ENCODE measurements around the gene IQCK.
"Not testable (repeated sequence)": the region's sequence is repeated elsewhere in the genome, so short reads cannot be mapped to it uniquely, and the experiment has no call there.

IQCK gene

DNA sequence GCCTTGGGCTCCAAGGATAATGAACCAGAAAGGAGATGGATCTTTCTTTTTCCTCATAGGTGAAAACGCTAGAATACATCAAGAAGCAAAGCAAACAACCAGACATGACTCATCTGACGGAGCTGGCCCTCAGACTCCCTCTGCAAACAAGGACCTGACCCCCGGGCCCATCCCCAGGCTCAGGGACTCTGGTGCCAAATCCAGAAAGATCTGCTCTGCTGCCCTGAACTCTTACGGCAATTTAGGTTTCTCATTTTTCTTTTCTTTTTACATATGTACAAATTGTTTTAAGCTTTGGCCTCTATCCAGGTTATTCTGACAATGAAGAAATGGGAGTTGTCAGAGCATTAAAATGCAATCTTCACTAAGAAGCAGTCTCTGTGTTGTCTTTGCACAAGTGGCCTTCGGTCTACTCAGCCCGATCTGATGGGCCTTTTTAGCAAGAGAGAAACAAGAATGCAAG, 17.7 kb upstream of the IQCK start:
- no peak for DNase-seq

DNA sequence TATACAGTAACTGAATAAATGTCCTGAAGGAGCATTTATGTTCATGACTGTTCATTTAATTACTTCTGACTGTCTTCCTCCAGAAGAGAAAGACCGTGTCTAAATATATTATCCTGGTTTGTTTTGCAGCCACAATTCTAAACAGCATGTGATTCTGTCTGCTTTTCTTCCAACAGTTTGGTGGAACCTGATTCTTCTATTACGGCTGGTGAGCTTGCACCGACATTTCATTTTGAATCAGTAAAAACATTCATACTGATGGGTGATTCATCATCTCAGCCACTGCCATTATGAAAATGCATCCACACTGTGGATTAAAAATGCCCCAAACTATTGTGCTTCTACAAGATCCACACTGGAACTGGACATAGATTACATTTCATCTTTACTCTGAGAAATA, 17.0 kb upstream of the IQCK start:
- no peak for DNase-seq

DNA sequence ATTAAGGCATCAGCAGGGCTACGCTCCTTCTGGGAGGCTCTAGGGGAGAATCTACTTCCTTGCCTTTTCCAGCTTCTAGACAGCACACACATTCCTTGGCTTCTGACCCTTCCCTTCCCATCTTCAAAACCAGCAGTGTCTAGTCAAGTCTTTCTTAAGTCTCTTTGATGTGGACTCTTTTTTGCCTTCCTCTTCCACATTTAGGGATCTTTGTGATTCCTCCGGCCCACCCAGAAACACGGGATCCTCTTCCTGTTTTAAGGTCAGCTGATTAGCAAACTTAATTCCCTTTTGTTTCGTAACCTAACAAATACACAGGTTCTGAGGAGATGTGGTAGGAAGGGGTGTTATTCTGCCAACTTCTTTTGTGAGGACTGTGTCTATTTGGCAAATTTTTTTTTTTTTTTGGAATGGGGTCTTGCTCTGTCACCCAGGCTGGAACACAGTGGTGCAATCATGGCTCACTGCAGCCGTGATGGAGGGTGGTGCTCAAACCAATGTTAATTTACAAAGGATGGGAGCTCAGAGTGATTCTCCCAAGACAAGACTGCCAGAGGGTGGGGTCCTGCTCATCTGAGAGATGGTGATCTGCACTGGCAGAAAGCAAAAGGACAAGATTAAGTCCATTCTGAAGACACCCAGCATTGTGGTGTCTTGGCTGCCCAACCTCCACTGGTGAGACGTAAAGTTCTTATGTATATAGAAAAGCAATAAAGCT, 14.7 kb upstream of the IQCK start:
- no peak for DNase-seq

DNA sequence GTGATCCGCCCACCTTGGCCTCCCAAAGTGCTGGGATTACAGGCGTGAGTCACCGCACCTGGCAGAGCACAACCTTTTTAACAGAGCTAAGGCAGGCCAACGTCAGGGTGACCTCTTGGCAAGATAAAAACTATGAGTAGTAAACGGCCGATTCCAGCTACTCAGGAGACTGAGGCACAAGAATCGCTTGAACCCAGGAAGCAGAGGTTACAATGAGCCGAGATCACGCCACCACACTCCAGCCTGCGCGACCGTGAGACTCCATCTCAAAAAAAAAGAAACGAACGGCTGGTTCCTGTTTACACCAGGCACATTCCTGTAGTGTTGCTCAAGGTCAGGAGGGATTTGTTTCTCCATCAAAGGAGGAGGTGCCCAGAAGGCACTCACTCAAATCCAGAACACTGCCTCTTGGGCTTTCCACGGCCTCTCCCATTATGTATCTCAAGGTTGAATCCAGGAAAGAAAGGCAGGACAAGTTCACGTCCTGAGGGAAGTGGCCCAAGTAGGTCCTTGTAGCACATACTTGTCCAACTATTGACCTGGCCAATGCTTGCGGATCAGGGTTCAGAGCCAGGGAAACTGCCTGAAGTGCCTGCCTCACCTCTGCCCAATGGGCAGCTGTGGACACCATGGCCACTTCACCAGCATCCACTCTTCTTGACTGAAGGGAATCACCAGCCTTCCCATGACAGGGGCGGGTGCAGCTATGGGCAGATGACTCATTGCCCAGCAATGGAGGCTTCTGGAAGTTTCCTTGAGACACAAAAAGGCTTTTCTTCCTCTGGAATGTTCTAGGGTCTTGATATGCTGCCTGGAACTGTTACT, 13.5 kb upstream of the IQCK start:
- DNase-seq: no peak

DNA sequence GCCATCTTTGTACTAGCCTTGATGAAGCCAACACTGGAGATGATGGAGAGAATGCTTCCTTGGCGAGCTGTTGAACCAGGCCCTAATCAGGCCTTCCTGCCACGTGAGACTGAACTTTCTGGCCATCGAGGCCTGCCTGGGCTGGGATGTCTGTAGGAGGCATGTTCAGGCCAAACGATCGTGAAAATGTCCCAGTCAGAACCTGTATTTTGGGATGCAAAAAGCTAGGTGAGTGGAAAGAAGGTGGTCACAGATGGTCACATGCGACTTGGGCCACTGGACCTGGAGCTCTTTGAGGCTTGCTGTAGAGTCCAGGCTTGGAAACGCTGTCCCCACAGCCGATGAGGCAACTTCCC, 12.9 kb upstream of the IQCK start:
- DNase-seq: no peak

DNA sequence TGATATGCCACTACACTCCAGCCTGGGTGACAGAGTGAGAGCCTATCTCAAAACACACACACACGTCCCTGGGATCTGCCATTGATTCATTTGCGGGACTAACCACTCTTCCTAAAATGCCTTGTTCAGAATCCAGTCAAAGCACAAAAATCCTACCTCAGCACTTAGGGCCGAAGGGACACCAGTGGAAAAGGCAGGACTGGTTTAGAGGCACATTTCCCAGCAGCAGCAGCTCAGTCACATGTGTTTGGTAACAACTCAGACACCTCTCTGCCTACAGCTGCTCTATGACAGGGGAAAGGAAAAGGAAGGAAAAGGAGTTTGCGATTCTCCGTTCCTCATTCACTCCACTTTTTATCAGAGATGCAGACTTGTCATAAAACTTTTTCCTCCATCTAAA, 12.2 kb upstream of the IQCK start:
- no peak for DNase-seq

DNA sequence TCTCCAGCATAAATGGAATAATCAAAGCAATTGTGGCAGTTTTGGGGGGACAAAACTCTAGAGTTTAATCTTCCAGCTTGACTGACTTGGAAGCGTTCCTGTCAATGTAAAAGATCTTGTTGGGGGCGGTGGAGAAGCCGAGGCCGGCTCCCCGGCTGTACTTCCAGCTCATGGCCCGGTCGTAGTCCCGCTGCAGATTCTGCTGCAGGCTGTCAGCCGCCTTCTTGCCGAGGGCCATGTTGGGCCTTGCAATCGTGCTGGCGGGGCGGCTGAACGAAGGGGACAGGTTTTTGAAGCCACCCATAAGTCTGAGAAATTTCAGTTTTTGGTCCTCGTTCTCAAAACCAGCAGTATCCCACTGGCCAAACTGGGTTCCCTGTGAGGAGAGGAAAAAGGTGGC, 11.2 kb upstream of the IQCK start:
- no peak for DNase-seq

DNA sequence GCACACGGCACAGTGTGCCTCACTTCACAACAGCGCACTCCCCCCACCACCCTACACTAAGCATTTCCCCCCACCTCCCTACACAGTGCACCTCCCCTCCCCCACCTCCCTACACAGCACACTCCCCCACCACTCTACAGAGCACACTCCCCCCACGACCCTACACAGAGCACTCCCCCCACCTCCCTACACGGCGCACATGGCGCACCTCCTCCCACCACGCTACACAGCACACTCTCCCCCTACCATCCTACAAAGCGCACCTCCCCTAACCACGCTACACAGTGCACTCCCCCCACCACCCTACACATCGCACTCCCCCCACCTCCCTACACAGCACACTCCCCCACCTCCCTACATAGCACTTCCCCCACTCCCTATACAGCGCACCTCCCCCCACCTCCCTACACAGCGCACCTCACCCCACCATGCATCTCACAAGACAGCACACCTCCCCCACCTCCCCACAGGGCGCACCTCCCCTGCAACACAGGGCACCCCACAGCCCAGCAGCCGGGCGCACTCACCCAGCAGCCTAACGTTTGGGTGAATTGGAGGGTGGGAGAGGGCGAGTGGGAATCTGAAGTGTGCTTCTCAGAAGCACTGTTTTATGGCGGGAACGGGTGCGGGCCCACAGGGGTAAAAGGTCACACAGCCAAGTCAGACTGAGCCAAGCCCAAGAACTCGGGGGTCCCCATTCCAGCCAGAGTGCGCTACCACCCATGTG, 10.3 kb upstream of the IQCK start:
- no peak for DNase-seq

DNA sequence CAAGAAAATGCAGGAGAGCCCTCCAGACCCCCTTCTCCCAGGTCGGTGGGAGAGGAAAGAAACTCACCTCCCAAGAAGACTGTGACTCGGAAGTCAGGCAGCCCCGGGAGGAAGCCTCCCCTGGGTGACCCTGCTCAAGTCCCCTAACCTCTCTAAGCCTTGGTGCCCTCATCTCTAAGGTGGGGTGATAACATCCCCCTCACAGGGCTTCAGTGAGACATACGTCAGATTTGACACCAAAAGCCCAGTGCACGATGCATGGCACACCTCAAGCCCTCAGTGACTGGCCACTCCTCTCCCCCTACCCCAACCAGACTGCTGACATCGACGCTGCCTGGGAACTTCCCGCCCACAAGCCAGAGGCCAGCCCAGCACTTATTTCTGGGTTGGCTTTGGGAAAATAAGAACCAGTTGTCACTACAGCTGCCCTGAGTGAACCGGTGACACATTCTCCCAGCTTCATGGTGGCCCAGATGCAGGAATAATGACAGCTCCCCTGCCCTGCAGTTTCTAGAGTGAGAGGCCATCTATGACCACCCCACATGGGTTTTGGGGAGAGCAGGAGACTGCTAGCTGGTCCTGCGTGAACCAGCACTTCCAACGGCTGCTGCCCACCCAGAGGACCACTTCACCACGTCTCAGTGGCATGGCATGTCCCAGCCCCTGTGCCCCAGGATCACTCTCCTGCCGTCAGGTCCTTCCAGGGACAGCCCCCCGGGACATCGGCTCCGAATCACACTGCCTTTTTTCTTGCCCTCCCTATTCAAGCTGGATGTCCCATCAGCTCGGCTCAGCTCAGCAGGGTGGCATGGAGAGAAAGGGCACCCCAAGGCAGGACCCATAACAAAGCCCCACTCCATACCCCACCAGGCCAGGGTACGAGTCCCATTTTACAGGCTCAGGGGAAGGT, 9.5 kb upstream of the IQCK start:
- no peak for DNase-seq

DNA sequence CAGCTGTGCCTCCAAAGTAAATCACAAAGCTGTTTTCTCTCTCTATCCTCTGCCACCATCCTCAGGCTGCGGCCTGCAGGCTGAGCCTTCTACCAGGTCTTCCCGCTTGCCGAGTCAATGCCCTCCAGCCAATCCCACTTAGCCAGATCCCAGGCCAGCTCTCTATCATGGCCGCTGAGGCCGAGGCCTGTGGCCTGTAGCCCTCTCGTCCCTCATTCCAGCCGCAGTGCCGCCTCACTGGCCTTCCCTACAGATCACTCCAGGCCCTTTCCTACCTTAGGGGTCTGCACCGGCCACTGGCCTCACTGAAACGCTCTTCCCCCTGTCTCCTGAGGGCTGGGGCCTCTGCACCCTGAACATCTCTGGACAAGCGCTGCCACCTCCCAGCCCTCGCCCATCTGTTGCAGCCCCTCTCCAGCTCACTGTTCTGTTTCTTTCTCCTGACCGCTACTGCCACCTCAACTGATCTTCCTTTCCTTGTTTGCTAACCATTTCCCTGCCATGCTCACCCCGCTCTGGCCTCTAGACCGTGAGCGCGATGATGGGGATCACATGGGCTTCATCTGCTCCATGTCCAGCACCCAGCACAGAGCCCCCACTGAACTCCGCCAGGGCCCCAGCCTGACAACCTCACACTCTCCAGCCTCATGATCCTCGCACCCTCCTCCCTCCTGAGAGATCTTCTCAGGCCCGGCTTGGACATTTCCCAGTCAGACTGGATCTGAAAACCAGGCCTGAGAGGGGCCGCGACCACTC, 8.5 kb upstream of the IQCK start:
- DNase-seq: no peak

DNA sequence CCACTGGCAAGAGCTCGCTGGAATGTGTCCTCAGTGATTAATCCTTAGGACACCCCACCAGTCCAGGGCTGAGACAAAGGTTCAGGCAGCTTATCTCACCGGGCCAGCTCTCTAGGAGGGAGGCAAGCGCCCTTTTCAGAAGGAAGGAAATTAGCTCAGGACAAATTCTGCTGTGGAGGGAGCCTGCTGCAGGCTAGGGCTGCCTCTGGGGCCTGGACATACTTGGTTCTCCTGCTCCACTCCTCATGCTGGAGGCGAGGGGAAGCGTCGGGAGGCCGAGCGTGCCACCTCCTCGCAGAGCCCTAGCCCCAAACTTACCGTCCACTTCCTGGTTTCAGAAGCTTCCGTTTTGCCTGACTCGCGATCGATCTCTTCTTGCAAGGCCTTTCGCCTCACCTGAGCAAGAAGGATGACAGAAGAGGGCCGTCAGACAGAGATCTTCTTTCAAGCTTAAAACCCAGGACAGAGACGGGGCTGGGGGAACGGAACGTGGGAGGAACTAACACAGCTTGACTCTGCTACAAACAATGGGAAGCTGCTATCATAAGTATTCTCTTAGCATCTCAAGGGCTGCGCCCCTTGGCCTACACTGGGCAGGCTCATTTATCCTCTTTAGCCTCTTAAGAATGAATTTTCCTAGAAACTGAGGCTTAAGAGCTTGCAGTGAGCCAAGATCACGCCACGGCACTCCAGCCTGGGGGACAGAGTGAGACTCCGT, 7.7 kb upstream of the IQCK start:
- DNase-seq: no peak

DNA sequence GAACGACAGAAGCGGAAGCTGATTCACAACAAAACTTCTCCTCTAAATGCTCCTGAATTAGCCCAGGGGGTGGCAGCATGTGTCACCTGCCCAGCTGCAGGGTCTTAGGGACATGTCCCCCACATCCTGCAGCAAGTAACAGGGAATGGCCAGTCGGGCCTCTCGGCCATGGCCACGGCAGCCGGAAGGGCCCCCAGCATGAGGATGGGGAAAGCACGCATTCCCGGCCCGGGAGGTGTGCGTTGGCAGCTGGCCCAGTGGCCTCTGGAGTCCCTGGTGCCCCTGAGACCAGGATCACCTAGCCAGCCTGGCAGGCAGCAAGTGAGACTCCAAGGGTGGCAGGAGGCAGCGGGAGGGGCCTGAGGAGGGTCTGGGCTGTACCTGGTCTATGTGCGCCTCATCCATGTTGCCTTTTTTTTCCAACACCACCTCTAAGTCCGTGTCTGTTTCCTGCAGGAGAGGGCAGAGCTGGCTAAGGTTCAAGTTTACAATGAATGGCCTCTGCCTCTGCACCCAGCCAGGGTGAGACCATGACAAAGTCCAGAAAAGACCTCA, 7.0 kb upstream of the IQCK start:
- no peak for DNase-seq

DNA sequence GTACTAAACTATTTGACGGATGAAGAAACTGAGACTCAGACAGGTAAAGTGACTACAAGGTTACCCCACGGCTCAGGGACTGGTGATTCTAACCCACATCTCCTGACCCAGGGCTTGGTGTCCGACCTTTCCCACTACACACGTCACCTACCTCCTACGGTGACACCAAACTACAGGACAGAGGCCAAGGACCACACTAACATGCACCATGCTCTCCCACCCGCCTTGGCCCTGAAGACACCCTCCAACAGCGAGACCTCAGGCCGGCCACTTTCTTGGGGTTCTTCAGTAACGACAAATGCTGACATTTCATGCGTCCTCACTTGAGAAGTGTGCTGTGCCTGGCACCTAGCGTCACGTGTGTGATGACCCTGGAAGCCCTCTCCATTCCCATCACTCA, 6.4 kb upstream of the IQCK start:
- no peak for DNase-seq

DNA sequence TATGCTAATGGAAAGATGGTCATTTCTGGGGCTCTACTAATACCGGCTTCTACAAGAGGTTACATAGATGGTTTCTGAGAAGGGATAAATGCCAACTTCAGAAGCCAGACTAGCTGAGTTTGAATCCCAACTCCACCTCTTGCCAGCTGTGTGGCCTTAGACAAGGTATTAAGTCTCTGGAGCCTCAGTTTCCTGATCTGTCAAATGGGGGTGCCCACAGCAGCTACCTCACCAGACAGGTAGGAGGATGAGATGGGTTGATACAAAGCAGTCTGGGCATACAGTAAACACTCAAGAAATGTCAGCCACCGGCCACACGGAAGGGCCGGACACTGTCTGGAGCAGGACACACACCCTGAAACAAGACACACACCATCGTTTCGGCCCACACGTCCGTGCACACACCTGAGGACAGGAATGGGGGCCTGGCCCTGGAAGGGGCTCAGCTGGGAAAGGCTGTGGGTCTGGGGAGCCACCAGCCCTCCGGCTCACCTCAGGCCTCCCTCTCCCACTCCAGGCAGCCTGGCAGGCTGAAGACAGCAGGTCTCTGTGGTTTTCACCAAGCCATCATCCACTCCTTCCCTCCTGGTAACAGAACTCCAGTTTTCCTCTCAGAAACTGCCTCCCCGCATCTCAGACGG, 5.5 kb upstream of the IQCK start:
- no peak for DNase-seq

DNA sequence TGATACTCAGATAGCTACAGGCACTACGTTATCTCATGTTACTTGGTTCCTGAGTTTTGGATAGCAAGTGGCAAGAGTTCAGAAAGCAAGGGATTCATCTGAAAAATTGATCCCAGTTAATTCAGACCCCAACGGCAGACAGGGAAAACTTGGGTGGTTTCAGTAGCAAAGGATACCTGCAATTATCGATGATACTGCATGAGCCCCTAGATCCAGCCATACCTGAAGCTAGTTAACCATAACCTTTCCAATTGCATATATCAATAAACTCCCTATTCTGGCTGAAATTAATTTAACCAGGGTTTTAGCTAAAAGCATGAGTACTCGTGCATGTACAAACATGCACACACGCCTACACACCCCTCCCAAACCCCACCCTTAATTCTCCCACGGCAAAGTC, 4.4 kb upstream of the IQCK start:
- no peak for DNase-seq

DNA sequence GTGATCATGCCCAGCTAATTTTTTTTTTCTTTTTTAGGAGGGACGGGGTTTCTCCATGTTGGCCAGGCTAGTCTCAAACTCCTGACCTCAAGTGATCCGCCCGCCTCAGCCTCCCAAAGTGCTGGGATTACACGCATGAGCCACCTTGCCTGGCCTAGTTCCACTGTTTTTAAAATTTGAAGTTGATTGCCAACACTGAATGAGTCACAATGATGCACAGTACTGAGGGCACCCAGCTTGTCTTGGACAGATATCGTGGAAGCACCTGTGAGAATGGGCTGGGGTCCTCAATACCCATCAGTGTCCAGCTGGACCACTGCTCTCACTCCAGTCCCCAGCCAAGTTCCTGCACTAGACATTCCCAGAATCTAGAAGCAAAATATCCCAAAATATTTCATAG, 2.5 kb upstream of the IQCK start:
- DNase-seq: no peak

DNA sequence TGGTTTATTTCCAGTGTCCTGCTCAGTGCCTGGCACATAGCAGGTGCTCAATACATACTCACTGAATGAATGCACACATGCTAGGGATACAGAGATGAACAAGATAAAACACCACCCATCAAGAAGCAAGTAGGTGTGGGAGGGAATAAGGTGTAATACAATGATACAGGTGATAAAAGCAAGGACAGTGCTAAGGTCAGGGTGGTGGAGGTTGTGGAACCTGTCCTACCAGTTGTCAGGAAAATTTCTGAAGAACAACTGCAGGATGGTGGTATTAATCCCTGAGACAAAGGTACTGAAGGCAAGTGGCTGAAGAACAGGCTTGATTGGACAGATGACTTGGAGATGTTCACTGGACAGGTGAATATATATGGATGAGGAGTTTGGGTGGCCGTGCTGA, 1.9 kb upstream of the IQCK start:
- DNase-seq: no peak

DNA sequence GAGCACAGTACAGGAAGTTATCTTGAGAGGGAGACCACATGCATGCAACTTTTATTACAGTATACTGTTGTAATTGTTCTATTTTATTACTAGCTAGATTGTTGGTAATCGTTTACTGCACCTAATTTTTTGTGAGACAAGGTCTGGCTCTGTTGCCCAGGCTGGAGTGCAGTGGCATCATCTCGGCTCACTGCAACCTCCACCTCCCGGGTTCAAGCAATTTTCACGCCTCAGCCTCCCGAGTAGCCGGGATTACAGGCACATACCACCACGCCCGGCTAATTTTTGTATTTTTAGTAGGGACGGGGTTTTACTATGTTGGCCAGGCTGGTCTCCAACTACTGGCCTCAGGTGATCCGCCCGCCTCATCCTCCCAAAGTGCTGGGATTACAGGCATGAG, 1.3 kb upstream of the IQCK start:
- DNase-seq: not testable (repeated sequence)

DNA sequence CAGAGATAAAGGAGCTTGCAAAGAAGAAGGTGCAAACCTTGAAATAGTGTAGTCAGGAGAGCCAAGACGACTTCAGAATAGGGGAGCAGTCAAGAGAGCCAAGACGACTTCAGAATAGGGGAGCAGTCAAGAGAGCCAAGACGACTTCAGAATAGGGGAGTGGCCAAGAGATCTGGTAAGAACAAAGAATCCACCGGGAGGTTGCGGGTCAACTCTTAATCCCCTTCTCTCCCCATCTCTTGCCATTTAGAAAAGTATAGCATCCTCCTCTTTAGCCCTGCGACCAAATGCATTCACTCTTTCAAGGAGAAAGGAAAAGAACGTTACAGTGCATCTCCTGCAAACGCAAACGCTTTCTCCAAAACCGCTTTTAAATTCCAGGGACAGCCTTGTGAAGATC, 757 bp upstream of the IQCK start:
- no peak for DNase-seq

DNA sequence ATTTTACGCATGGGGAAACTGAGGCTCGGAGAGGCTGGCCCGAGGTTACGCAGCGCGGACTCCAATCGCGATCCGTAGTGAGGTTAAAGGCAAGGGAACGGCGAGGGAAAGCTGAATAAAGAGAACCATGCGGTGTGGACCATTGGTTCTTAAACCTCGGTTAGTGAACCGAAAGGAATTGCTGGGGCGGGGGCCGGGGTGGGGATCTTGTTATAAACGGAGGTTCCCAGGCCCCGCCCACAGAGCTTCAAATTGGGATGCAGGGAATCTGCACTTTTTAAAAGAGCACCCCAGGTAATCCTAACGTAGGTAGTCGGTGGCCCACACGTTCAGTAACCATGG, 524 bp downstream of the IQCK start:
- DNase-seq: no peak

Data from NCI-H1436 treated with DMSO at 0.1 percent for 48 hours (cell line).